GM18498 (cell line): Measurements from ENCODE around the gene DNM1.

Source experiments
- ATAC-seq: cut with Tn5 transposase; IDR thresholded peaks from one replicate; pipeline ENCODE4 v1.9.1; 2021; ENCODE audit warnings: mild to moderate bottlenecking, moderate library complexity; ENCODE audit not compliant: unreplicated experiment

Gene DNM1

GRCh38 chr9:128249908-128250838 lies 47.0 kb downstream of the DNM1 start:
- ATAC-seq: peak; percentile 90

DNA sequence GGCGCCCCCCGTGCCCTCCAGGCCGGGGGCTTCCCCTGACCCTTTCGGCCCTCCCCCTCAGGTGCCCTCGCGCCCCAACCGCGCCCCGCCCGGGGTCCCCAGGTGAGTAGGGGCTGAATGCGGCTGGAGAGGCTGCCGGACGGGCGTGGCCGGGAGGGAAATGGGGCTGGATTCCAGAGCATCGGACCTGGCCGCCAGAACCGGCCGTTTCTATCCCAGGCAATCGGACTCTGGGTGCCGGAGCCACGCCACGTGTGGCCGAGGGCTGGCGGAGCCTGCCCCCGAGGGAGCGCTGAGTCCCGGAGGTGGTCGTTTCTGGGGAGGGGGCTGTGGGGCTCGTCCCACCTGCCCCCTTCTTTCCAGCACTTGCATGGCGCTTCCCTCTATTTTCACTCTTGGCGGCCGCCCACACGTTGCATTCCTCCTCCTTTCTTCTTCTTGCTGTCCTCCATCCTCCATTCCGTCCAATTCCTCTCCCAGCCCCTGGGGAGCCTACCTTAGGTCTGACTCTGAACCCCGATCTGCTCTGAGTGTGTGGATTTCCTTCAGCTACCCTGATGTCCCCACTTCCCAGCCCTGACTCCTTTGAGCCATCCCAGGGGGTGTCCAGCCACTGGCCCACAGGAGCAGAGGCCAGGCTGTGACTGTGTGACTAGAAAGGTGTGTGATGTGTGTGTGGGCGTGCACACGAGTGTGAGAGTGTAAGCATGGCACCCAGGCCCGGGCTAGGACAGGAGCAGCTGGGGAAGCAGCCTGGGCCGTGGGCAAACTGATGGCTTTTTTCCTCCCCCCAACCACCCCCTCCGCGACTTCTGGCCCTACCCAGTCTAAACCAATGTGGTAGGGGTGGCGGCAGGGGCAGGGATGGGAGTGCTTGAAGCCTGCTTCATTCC lies 47.9 kb downstream of the DNM1 start:
- no peak for ATAC-seq

- ATAC-seq: no peak
Measured at GRCh38 chr9:128251732-128252100, 48.5 kb downstream of the DNM1 start.

DNA sequence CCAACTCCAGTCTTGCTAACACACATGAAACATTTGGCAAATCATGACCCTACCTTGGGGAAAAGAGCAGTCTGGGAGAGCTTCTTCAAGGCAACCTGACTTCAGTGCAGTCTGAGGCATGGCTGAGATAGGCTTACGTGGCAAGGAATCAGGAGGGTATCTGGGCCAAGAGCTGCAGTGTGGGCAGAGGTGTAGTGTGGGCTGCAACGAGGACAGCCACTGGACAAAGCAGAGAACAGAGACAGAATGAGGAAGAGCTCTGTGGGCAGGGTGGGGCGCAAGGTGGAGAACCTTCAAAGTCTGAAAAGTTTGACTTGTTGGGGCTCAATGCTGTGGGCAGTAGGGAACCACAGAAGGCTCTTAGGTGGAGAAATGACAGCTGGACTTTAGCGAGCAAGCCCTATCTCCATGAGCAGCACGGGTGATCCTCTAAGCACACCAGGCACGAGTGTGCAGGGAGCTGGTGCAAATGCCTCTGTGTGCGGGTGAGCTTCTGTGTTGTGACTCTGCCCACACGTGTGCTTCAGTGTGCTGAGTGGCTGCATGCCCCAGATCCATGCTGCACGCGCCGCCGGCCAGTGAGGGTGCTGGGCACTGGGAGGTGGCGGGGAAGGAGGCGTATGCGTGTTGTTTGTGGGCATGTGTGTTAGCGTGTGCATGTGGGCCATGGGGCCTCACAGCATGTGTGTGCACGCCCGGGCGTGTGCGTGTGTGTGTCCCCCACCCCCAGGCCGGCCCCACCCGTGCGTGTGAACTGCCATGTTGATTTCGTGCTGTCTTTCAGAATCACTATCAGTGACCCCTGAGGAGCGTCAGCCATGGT lies 49.3 kb downstream of the DNM1 start:
- no peak for ATAC-seq

- ATAC-seq: no peak
Measured at GRCh38 chr9:128253140-128253990, 50.2 kb downstream of the DNM1 start.

DNA sequence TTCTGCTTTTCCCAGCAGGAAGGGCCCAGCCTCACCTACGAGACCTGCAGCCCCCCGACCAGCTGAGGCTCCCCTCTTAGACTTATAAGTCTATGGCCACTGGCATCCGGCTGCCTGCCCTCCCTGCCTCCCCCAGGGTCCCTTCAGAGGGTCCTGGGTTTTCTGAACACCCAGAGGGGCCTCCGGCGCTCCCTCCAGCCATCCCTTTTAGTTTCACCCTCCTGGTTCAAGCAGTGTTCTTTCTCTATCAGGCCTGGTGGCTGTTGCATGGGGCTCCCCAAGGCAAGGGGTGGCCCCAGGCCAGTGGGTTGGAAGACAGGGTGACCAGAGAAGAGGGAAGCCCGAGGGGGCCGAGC lies 50.8 kb downstream of the DNM1 start:
- no peak for ATAC-seq

GRCh38 chr9:128254362-128254761 lies 51.2 kb downstream of the DNM1 start:
- ATAC-seq: no peak

DNA sequence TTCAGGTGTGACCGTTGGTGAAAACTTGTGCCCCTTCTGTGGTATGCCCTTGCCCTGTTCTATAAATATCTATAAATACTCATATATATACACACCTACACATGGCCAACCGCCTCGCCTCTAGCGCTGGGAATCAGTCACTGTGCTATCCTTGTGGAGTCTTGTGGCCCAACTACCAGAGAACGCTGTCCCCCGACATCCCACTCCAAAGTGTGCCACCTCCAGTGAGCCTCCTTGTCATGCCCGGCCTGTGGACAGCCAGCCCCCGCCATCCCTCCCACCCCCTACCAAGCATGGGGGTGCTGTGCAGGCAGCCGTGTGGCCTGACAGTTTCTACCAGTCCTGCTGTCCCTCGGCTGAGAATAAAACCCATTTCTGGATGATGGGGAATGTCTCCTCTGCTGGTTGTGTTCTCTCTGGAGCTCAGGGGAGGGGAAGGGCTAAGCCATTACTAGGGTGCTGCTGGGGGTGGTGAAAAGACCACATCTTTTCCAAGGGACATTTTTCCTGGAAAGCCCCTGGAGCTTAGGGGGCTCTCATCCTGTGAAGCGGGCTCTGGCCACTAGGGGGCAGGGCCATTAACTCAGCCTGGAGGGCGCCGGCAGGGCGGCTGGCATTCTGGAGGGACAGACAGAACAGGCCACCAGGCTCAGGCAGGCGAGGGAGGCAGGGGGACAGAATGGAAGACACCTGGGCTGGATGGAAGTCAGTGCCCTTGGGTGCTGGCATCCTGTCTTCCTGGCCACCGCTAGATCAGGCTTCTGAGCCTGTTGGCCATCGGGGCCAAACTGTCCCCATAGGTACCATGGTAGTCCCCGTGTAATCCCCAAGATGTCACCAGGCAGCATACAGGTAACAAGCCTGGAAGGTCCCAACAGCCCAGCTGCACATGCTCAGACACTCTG lies 51.9 kb downstream of the DNM1 start:
- ATAC-seq: no peak

- ATAC-seq: no peak
Measured at GRCh38 chr9:128257086-128257825, 54.1 kb downstream of the DNM1 start.

GRCh38 chr9:128257907-128258306 lies 54.7 kb downstream of the DNM1 start:
- ATAC-seq: no peak

DNA sequence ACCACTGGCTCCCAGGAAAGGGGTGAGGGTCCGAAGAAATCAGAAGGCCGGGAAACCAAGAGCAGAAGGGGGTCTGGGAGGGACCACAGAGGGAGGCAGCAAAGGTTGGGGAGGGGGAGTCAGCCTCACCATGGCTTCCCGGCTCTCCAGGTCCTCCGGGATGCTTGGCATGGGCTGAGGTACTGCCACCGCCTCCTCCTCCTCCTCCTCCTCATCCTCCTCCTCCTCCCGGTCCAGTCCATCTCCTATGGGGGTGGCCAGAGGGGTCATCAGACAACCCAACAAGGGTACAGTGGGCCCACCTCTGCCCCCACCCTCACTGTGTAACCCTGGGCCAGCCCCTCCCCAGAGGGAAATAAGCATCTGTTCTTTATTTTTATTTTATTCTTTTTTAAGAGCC lies 55.1 kb downstream of the DNM1 start:
- no peak for ATAC-seq

DNA sequence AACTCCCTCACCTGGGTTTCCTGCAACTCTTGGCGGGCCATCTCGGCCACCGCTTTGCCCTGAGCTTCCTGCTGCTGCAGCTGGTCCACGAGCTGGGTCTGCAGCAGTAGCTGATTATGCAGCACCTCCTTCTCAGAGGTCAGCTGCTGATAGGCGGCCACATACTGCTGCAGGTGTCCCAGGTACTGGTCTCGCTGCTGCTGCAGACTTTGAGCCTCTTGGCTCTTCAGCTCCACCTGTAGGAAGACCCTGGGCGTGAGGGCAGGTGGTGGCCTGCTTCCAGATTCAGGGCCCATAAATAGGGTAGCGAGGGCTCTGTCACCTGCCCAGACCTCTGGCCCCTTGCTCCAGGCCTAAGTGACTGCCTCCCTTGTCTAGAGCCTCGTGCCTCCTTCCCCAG lies 56.0 kb downstream of the DNM1 start:
- no peak for ATAC-seq

- no peak for ATAC-seq
Measured at GRCh38 chr9:128260340-128260739, 57.2 kb downstream of the DNM1 start.

GRCh38 chr9:128262687-128263086 lies 59.5 kb downstream of the DNM1 start:
- ATAC-seq: no peak

DNA sequence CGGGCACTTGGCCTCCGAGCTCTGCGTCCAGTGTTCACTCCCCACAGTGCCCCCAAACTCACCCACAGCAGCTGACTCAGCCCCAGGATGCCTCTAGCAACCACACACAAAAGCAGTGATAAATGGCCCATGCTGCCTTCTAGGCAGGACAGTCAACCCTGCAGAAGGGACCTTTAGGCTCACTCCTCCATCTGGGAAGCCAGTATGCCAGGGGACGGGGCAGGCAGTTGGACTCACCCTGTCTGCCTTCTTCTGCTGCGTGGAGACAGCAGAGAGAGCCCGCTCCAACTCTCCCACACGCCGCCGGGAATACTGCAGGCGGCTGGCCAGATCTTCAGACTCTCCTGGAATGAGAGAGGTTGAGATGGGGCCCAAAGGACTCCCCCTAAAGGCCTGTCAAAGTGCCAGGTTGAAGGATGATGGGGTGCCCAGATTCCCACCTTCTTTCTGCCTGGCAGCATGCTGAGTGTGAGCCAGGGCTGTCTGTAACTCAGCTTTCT lies 62.2 kb downstream of the DNM1 start:
- ATAC-seq: no peak

DNA sequence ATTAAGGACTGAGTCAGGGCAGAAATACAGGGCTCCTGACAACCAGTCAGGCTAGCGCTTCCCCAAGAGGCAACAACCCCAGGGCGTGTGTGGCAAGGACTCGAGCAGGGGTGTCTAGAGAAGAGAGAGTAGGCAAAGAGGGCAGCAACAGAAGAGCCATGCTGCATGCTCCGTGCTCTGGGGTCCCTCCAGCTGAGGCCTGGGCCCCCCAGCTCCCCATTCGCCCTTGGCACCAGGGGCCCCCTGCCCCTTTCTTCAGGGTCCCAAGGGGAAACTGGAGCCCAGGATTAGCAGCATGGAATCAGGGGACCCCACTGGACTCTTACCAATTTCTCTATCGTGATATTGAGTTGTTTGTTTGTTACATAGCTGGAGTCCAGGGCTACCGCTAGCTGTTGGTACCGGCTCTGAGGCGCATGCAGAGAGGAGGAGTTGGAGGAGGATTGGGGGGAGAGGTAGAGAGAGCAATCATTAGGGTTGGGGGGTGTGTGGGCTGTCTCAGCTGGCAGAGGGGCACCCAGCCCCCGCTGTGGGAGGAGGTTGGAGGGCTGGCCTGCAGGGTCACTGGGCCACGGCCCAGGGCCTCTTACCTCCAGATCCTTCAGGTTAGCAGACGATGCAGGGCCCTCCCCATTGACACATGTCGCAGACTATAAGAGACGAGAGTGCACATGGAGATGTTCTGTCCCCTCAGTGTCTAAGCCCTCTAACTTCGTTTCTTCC lies 63.9 kb downstream of the DNM1 start:
- ATAC-seq: no peak

GRCh38 chr9:128271112-128271511 lies 67.9 kb downstream of the DNM1 start:
- no peak for ATAC-seq

DNA sequence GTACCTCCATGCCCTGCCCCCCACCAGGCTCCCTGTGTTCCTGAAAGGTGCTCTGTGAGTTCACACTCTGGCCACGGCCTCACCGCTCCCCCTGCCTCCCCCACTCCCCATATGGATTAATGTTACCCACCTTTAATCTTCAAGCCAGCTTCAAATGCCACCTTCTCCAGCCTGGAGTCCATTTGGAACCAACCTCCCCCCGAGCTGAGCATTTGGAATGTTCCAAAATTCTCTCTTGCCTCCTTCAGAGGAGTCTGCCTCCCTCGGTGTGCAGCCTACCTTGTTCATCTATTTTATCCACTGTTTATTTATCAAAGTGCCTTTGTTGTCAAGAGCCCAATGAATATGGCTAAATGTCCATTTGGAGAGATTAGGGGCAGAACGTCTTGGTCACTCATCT lies 68.3 kb downstream of the DNM1 start:
- ATAC-seq: no peak
